Uterus (tissue), 4 donors: ENCODE results near the gene CCR5. TPM values are rescaled to one million over a fixed set of nuclear protein-coding genes. Genes with fewer than 3 reads are reported as not detected.

ENCODE experiments used
- DNase-seq, 2 donors: peaks; one replicate each; pipeline ENCODE4 v3.0.0-alpha.2; 2019 to 2020
- H3K27ac ChIP-seq, 2 donors: fragments of 200-600 bp; sonication (generic); 1 replicate in 1 of 2; 2 replicates in 1 of 2; pipeline ENCODE4 v1.5.1; 2016 to 2018
- H3K27me3 ChIP-seq, 2 donors: fragments of 200-600 bp; sonication (generic); one replicate each; pipeline ENCODE4 v1.5.1; 2018 to 2019; ENCODE audit warnings: control low read depth in 1 of 2
- H3K36me3 ChIP-seq, 2 donors: fragments of 200-600 bp; sonication (generic); one replicate each; pipeline ENCODE4 v1.5.1; 2019; ENCODE audit warnings: control low read depth in 1 of 2
- H3K4me1 ChIP-seq, 2 donors: fragments of 200-600 bp; sonication (generic); one replicate each; pipeline ENCODE4 v1.5.1; 2018 to 2019; ENCODE audit warnings: control low read depth in 1 of 2
- H3K4me3 ChIP-seq, 2 donors: fragments of 200-600 bp; sonication (generic); 1 replicate in 1 of 2; 2 replicates in 1 of 2; pipeline ENCODE4 v1.5.1; 2018 to 2019; ENCODE audit warnings: mild to moderate bottlenecking in 1 of 2
- H3K9me3 ChIP-seq, 2 donors: fragments of 200-600 bp; sonication (generic); one replicate each; pipeline ENCODE4 v1.5.1; 2019; ENCODE audit warnings: control low read depth in 1 of 2
- POLR2A ChIP-seq, 2 donors: fragments of 450-650 bp; IDR thresholded peaks; one replicate each; pipeline ENCODE4 v1.6.1; 2016; ENCODE audit warnings: antibody characterized with exemption in 2 of 2, mild to moderate bottlenecking in 1 of 2, moderate library complexity in 1 of 2
- intact Hi-C: fragments of 100-400 bp; cut with DNase I; formaldehyde crosslinking; loops from one replicate; pipeline ENCODE4 v1.15.1; 2023; ENCODE audit warnings: low total_unique reads
- total RNA-seq, 4 donors: library from RNA; depleted of rRNA in 3 of 4; stranded (reverse); fragments of >200 nt in 3 of 4; gene quantifications; one replicate each; pipeline versions ENCODE4 v1.1.0 to v1.2.4, GENCODE V29; 2014 to 2023
- TF ChIP-seq, protein P1 (sequence below), 4 experiments: fragments of 200-600 bp in 2 of 4; fragments of 450-650 bp in 2 of 4; sonication (generic) in 2 of 4; IDR thresholded peaks; one replicate each; pipeline ENCODE4 v1.5.1; 2016 to 2019; ENCODE audit warnings: antibody characterized with exemption in 4 of 4, mild to moderate bottlenecking in 2 of 4, moderate library complexity in 1 of 4
- donor health status: DM: yes; HTN: yes; CAD: no.

The CCR5 gene
- total RNA-seq, 4 donors from 2014 or later = 0.41 to 1.2 TPM; not detected in 2

DNA sequence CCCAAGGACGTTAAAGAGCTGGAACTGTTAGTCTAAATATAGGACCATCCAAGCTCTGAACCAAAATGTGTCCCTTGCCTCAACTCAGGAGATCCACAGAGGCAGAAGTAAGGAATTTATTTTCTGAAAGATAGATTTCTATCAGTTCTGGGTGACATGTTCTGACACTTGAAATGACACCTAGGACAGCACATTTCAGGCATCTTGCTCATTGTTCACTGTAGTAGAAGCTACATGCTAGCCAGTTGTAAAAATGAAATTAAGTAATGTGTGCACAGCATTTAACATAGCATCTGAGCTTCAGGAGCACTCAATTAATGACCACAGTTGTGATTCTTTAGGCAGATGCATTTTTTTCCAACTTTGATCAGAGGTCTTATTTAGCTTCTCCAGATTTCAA, 16.3 kb upstream of the CCR5 start:
- Histone ChIP-seq H3K27me3 (no peaks in the 10 kb centered on the region), H3K27ac (no peak overlapping the region), H3K9me3 (no peaks in the 10 kb centered on the region), H3K4me1 (no peaks in the 10 kb centered on the region), H3K36me3 (no peaks in the 10 kb centered on the region), H3K4me3 (no peak overlapping the region)
- intact Hi-C loops = no loop called here
- TF ChIP-seq, protein P1, sequence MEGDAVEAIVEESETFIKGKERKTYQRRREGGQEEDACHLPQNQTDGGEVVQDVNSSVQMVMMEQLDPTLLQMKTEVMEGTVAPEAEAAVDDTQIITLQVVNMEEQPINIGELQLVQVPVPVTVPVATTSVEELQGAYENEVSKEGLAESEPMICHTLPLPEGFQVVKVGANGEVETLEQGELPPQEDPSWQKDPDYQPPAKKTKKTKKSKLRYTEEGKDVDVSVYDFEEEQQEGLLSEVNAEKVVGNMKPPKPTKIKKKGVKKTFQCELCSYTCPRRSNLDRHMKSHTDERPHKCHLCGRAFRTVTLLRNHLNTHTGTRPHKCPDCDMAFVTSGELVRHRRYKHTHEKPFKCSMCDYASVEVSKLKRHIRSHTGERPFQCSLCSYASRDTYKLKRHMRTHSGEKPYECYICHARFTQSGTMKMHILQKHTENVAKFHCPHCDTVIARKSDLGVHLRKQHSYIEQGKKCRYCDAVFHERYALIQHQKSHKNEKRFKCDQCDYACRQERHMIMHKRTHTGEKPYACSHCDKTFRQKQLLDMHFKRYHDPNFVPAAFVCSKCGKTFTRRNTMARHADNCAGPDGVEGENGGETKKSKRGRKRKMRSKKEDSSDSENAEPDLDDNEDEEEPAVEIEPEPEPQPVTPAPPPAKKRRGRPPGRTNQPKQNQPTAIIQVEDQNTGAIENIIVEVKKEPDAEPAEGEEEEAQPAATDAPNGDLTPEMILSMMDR (IDR thresholded peaks at IDR 0.05) = no peak
- TF ChIP-seq POLR2A (IDR thresholded peaks at IDR 0.05) = no peak
- DNase-seq = no peak

DNA sequence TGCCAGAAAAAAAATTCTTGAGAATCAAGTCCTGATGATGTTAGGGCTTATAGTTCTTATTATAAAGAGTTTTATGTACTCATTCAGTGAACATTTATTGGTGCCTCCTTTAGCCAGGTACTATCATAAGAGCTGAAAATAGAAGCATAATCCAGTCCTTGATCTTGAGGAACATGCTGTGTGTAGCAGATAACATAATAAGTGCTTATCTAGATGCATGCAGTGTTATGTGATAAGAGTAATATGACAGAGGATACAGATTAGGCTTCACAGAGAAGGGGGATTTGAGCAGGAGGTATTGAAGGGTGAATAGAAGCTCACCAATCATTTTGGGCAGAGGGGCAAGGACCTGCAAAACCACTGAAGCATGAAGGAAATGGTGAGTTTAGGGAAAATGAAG, 15.8 kb upstream of the CCR5 start:
- H3K9me3 ChIP-seq = no peaks in the 10 kb centered on the region
- no peak overlapping the region for H3K27ac ChIP-seq
- TF ChIP-seq, protein P1 (IDR thresholded peaks at IDR 0.05) = no peak
- TF ChIP-seq POLR2A (IDR thresholded peaks at IDR 0.05) = no peak
- H3K4me1 ChIP-seq = no peaks in the 10 kb centered on the region
- H3K36me3 ChIP-seq = no peaks in the 10 kb centered on the region
- no peaks in the 10 kb centered on the region for H3K27me3 ChIP-seq
- no peak overlapping the region for H3K4me3 ChIP-seq
- no peak for DNase-seq
- intact Hi-C loops = no loop called here

DNA sequence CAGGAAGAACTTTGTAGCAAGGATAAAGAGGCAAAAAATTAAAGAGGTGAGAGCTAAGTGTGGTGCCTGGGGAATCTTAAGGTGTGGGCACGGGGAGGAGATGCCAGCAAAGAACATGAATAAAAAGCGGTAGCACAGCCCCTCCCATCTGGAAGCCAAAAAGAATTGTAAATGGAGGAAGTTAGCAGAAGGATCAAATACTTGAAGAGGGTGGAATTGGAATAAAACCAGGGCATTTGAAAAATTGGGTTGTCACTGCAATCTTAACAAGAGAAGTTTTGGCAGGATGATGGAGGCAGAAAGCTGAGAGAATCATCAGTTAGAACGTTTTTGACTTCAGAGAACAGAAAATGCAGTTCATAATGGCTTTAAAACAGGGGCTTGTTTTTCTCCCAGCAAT, 14.5 kb upstream of the CCR5 start:
- no peak for DNase-seq
- Histone ChIP-seq H3K4me3 (no peak overlapping the region), H3K4me1 (no peaks in the 10 kb centered on the region), H3K27ac (no peak overlapping the region), H3K27me3 (no peaks in the 10 kb centered on the region), H3K36me3 (no peaks in the 10 kb centered on the region), H3K9me3 (no peaks in the 10 kb centered on the region)
- TF ChIP-seq, protein P1 (IDR thresholded peaks at IDR 0.05) = no peak
- TF ChIP-seq POLR2A (IDR thresholded peaks at IDR 0.05) = no peak
- intact Hi-C loops = no loop called here

DNA sequence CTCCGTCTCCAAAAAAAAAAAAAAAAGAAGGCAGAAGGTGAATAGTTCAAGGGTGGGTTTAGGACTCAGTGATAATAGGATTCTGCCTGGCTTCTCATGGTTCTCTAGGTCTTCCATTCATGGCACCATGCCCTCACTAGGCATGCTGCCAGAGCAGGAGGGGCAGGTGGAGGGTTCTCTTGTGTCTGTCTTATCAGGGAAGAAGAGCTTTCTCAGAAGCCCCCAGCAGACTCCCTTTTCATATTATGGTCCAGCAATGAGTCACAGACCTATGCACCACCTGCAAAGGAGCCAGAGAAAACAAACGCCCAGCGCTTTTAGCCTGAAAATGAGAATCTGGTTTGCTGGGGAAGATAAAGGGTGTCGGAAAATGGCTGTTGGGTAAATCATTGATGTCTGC, 13.8 kb upstream of the CCR5 start:
- Histone ChIP-seq H3K27ac (no peak overlapping the region), H3K9me3 (no peaks in the 10 kb centered on the region), H3K4me3 (no peak overlapping the region), H3K27me3 (no peaks in the 10 kb centered on the region), H3K36me3 (no peaks in the 10 kb centered on the region), H3K4me1 (no peaks in the 10 kb centered on the region)
- no peak for TF ChIP-seq POLR2A (IDR thresholded peaks at IDR 0.05)
- TF ChIP-seq, protein P1 (IDR thresholded peaks at IDR 0.05) = no peak
- intact Hi-C loops = no loop called here
- no peak for DNase-seq

DNA sequence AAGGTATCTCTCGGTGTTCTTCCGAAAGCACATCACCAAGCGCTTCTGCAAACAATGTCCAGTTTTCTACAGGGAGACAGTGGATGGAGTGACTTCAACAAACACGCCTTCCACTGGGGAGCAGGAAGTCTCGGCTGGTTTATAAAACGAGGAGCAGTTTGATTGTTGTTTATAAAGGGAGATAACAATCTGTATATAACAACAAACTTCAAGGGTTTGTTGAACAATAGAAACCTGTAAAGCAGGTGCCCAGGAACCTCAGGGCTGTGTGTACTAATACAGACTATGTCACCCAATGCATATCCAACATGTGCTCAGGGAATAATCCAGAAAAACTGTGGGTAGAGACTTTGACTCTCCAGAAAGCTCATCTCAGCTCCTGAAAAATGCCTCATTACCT, 12.3 kb upstream of the CCR5 start:
- no peak for DNase-seq
- no peaks in the 10 kb centered on the region for H3K27me3 ChIP-seq
- H3K4me3 ChIP-seq = no peak overlapping the region
- intact Hi-C loops = no loop called here
- TF ChIP-seq, protein P1 (IDR thresholded peaks at IDR 0.05) = no peak
- TF ChIP-seq POLR2A (IDR thresholded peaks at IDR 0.05) = no peak
- no peak overlapping the region for H3K27ac ChIP-seq
- H3K4me1 ChIP-seq = no peaks in the 10 kb centered on the region
- no peaks in the 10 kb centered on the region for H3K9me3 ChIP-seq
- H3K36me3 ChIP-seq = no peaks in the 10 kb centered on the region
